B cell (primary cell): Measurements from ENCODE around the gene THSD7A. TPM values are rescaled to one million over a fixed set of nuclear protein-coding genes. Genes with fewer than 3 reads are reported as not detected.

Source experiments
- ATAC-seq: fragments of 200-7000 bp; cut with Tn5 transposase; one replicate; pipeline ENCODE4 v1.10.0; 2021; ENCODE audit warnings: low read depth, mild to moderate bottlenecking, moderate number of reproducible peaks, moderate library complexity
- CTCF ChIA-PET: fragments of 350-600 bp; sonication (Branson Sonifier 250); formaldehyde crosslinking; loops from one replicate; lab custom pipeline; 2021; ENCODE audit warnings: antibody characterized with exemption, inconsistent platforms; lab: Charles Lee
- POLR2A ChIA-PET: fragments of 350-600 bp; sonication (Branson Sonifier 250); formaldehyde crosslinking; loops from one replicate; lab custom pipeline; 2021; ENCODE audit warnings: antibody characterized with exemption; lab: Charles Lee
- DNase-seq: peaks from one replicate; pipeline ENCODE4 v3.0.0; 2013
- H2AFZ ChIP-seq: 2 replicates; pipeline ENCODE4 v1.6.1; 2012; ENCODE audit warnings: mild to moderate bottlenecking, low read depth, low read length; ENCODE audit not compliant: insufficient read depth, poor library complexity, severe bottlenecking
- H3K27ac ChIP-seq, 2 donors: 1 replicate in 1 of 2; 2 replicates in 1 of 2; pipeline ENCODE4 v1.5.1; 2012 to 2013; ENCODE audit warnings: low read length in 2 of 2, mild to moderate bottlenecking in 2 of 2, moderate library complexity in 1 of 2
- H3K27me3 ChIP-seq, 4 experiments: fragments of 200-600 bp in 1 of 4; sonication (generic) in 1 of 4; replicated peaks in 1 of 4; 1 replicate in 2 of 4; 2 replicates in 2 of 4; pipeline versions ENCODE4 v1.6.1 to v1.7.0; 2013 to 2016; ENCODE audit warnings: low read length in 3 of 4, mild to moderate bottlenecking in 2 of 4, mixed read lengths in 1 of 4, moderate library complexity in 1 of 4; ENCODE audit not compliant: insufficient read depth in 4 of 4, control insufficient read depth in 3 of 4; ENCODE audit errors: control extremely low read depth in 1 of 4
- H3K36me3 ChIP-seq, 2 experiments: replicated peaks in 1 of 2; 1 replicate in 1 of 2; 2 replicates in 1 of 2; pipeline versions ENCODE4 v1.6.1 to v1.7.1; 2013; ENCODE audit warnings: low read length in 1 of 2; ENCODE audit not compliant: insufficient read depth in 2 of 2, control insufficient read depth in 1 of 2; ENCODE audit errors: control extremely low read depth in 1 of 2, extremely low read depth in 1 of 2
- H3K4me1 ChIP-seq, 2 donors: fragments of 200-600 bp in 1 of 2; sonication (generic) in 1 of 2; 1 replicate in 1 of 2; 2 replicates in 1 of 2; pipeline versions ENCODE4 v1.5.1 to v1.6.1; 2013 to 2017; ENCODE audit warnings: low read length in 2 of 2; ENCODE audit not compliant: control insufficient read depth in 2 of 2, insufficient read depth in 2 of 2
- H3K4me2 ChIP-seq: replicated peaks from 2 replicates; pipeline ENCODE3; 2012; ENCODE audit warnings: mild to moderate bottlenecking, low read depth, low read length; ENCODE audit not compliant: poor library complexity, severe bottlenecking
- H3K4me3 ChIP-seq, 5 experiments: fragments of 200-600 bp in 1 of 5; sonication (generic) in 1 of 5; 1 replicate in 3 of 5; 2 replicates in 2 of 5; pipeline versions ENCODE4 v1.5.1 to v1.7.0; 2011 to 2016; ENCODE audit warnings: low read length in 4 of 5, mild to moderate bottlenecking in 4 of 5, low read depth in 2 of 5, control low read depth in 1 of 5, moderate library complexity in 1 of 5; ENCODE audit not compliant: insufficient read depth in 1 of 5; ENCODE audit errors: control extremely low read depth in 1 of 5, extremely low read depth in 1 of 5
- H3K79me2 ChIP-seq: fragments of 200-600 bp; sonication (generic); one replicate; pipeline ENCODE4 v1.6.0; 2016; ENCODE audit warnings: low read length; ENCODE audit not compliant: control insufficient read depth, insufficient read depth
- H3K9ac ChIP-seq: fragments of 200-600 bp; sonication (generic); 2 replicates; pipeline ENCODE4 v1.6.1; 2017; ENCODE audit warnings: mild to moderate bottlenecking, low read length, moderate library complexity
- H3K9me3 ChIP-seq, 3 donors: one replicate each; pipeline versions ENCODE4 v1.6.1 to v1.7.1; 2013; ENCODE audit warnings: low read length in 2 of 3; ENCODE audit not compliant: control insufficient read depth in 2 of 3, insufficient read depth in 1 of 3; ENCODE audit errors: control extremely low read depth in 1 of 3
- H4K20me1 ChIP-seq: 2 replicates; pipeline ENCODE4 v1.6.0; 2012; ENCODE audit warnings: mild to moderate bottlenecking, low read length; ENCODE audit not compliant: insufficient read depth, control insufficient read depth, poor library complexity, severe bottlenecking
- H3K27ac Mint-ChIP-seq: one replicate; pipeline ENCODE4 v1.8.0; 2021; ENCODE audit warnings: mixed read lengths
- H3K27me3 Mint-ChIP-seq: one replicate; pipeline ENCODE4 v1.8.0; 2021; ENCODE audit warnings: mixed read lengths
- H3K4me1 Mint-ChIP-seq: one replicate; pipeline ENCODE4 v1.8.0; 2021; ENCODE audit warnings: mixed read lengths
- H3K4me3 Mint-ChIP-seq: one replicate; pipeline ENCODE4 v1.8.0; 2021; ENCODE audit warnings: mixed read lengths
- H3K9me3 Mint-ChIP-seq: one replicate; pipeline ENCODE4 v1.8.0; 2022; ENCODE audit warnings: mixed read lengths; ENCODE audit not compliant: insufficient read depth
- EZH2 ChIP-seq: IDR thresholded peaks from 2 replicates; pipeline ENCODE4 v1.6.1; 2012; ENCODE audit warnings: borderline replicate concordance, low read depth, mild to moderate bottlenecking, moderate library complexity, low read length; ENCODE audit not compliant: insufficient read depth, poor library complexity, severe bottlenecking
- WGBS: methylation state at CpG from one replicate; pipeline ENCODE4 v1.1.5; 2013; ENCODE audit warnings: missing lambda C conversion rate; ENCODE audit not compliant: insufficient coverage; 5-methylcytosine and 5-hydroxymethylcytosine counted together
- intact Hi-C: fragments of 100-400 bp; cut with micrococcal nuclease; formaldehyde crosslinking; loops from one replicate; pipeline ENCODE4 v1.10.0; 2022
- polyA plus RNA-seq: library from polyadenylated mRNA; depleted of rRNA; stranded (reverse); fragments of >200 nt; gene quantifications from 2 replicates; pipeline ENCODE4 v1.2.3, GENCODE V29; 2012
- total RNA-seq, 2 donors: library from RNA; stranded (reverse); fragments of 120-200 nt in 1 of 2; gene quantifications; 1 replicate in 1 of 2; 2 replicates in 1 of 2; pipeline versions ENCODE4 v1.2.3 to v1.2.4, GENCODE V29; 2013 to 2022
- TF ChIP-seq, protein P1 (sequence below): fragments of 200-600 bp; IDR thresholded peaks from one replicate; pipeline ENCODE4 v1.8.0; 2022; ENCODE audit warnings: antibody characterized with exemption, mild to moderate bottlenecking

The THSD7A gene
- total and polyA plus RNA-seq, 2 donors (not counting 1 experiment from before 2014, with no cell fraction given), result not detected

DNA sequence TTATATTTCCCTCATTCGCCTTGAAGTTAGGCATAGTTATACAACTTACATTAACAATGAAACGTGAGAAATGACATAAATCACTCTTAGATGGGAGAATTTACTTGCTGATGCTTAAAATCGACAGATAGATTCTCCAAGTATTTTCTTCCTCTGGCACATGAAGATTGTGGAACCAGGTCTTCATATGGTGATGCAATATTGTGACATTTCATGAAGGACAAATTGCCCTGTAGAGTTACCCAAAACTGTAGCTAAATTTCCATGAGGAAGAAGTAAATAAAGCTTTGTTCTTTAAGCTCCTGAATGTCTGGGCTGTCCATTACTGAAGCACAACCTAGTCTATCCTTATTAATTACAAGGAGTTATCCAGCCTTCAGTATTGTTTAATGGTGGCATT, 353.1 kb downstream of the THSD7A start:
- H3K4me1 ChIP-seq, result no peaks in the 10 kb centered on the region
- H4K20me1 ChIP-seq, result no peaks in the 10 kb centered on the region
- H2AFZ ChIP-seq, result no peak overlapping the region
- no peaks in the 10 kb centered on the region for H3K27me3 ChIP-seq
- DNase-seq (no peak), ATAC-seq (no peak)
- no peak overlapping the region for H3K4me2 ChIP-seq
- H3K9ac ChIP-seq, result no peak overlapping the region
- no peak overlapping the region for H3K27ac Mint-ChIP-seq
- no peak overlapping the region for H3K4me3 Mint-ChIP-seq
- H3K4me1 Mint-ChIP-seq, result no peaks in the 10 kb centered on the region
- ChIA-PET POLR2A (no interaction called here), CTCF (no interaction called here)
- H3K27ac ChIP-seq, result no peak overlapping the region
- H3K4me3 ChIP-seq, result no peak overlapping the region
- no peaks in the 10 kb centered on the region for H3K27me3 Mint-ChIP-seq
- intact Hi-C loops, result no loop called here
- H3K9me3 Mint-ChIP-seq, result no peaks in the 10 kb centered on the region
- H3K79me2 ChIP-seq, result no peaks in the 10 kb centered on the region
- no CpG with 5 or more reads among the region's 3 CpGs for WGBS
- no peaks in the 10 kb centered on the region for H3K36me3 ChIP-seq
- TF ChIP-seq, protein P1, sequence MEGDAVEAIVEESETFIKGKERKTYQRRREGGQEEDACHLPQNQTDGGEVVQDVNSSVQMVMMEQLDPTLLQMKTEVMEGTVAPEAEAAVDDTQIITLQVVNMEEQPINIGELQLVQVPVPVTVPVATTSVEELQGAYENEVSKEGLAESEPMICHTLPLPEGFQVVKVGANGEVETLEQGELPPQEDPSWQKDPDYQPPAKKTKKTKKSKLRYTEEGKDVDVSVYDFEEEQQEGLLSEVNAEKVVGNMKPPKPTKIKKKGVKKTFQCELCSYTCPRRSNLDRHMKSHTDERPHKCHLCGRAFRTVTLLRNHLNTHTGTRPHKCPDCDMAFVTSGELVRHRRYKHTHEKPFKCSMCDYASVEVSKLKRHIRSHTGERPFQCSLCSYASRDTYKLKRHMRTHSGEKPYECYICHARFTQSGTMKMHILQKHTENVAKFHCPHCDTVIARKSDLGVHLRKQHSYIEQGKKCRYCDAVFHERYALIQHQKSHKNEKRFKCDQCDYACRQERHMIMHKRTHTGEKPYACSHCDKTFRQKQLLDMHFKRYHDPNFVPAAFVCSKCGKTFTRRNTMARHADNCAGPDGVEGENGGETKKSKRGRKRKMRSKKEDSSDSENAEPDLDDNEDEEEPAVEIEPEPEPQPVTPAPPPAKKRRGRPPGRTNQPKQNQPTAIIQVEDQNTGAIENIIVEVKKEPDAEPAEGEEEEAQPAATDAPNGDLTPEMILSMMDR, result no peak
- TF ChIP-seq EZH2, result no peak
- H3K9me3 ChIP-seq, result no peaks in the 10 kb centered on the region

DNA sequence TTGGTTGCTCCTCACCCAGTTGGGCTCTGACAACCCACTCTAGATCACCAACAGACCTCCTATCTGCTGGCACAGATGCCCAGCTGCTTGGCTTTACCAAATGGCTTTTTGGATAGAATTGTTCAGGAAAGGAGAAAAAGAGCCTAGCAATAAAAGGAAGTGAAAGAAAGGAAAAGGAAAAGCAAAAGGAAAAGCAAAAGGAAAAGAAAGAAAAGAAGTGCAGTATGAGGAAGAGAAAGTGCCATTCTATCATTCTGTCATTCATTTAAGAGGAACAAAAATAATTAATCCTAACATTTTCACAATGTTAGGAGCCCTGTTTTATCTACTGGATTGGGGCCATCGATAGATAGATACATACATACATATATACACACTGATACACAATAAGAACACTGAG, 353.6 kb downstream of the THSD7A start:
- Histone ChIP-seq H4K20me1 (no peaks in the 10 kb centered on the region), H3K27ac (no peak overlapping the region), H3K9me3 (no peaks in the 10 kb centered on the region), H3K4me3 (no peak overlapping the region), H3K79me2 (no peaks in the 10 kb centered on the region), H3K27me3 (no peaks in the 10 kb centered on the region), H3K9ac (no peak overlapping the region), H3K4me2 (no peak overlapping the region), H2AFZ (no peak overlapping the region), H3K4me1 (no peaks in the 10 kb centered on the region), H3K36me3 (no peaks in the 10 kb centered on the region)
- no peaks in the 10 kb centered on the region for H3K9me3 Mint-ChIP-seq
- ChIA-PET POLR2A (no interaction called here), CTCF (no interaction called here)
- DNase-seq, result no peak
- H3K4me1 Mint-ChIP-seq, result no peaks in the 10 kb centered on the region
- no peak for ATAC-seq
- H3K27ac Mint-ChIP-seq, result no peak overlapping the region
- TF ChIP-seq EZH2, result no peak
- intact Hi-C loops, result no loop called here
- H3K27me3 Mint-ChIP-seq, result no peaks in the 10 kb centered on the region
- no peak overlapping the region for H3K4me3 Mint-ChIP-seq
- no CpG with 5 or more reads among the region's 1 CpG for WGBS
